Loucy (cell line): ENCODE results near the gene LNPEP.

Experiments used
- EZH2phosphoT487 ChIP-seq: fragments of 200-600 bp; IDR thresholded peaks from 2 replicates; pipeline ENCODE4 v1.6.1; 2018; ENCODE audit warnings: antibody characterized with exemption, mild to moderate bottlenecking, moderate library complexity, borderline replicate concordance
- TF ChIP-seq, protein P1 (sequence below): fragments of 200-600 bp; sonication (generic); conservative IDR thresholded peaks from 2 replicates; pipeline ENCODE4 v1.5.1; 2014; ENCODE audit warnings: mild to moderate bottlenecking, antibody characterized with exemption, low read length

DNA sequence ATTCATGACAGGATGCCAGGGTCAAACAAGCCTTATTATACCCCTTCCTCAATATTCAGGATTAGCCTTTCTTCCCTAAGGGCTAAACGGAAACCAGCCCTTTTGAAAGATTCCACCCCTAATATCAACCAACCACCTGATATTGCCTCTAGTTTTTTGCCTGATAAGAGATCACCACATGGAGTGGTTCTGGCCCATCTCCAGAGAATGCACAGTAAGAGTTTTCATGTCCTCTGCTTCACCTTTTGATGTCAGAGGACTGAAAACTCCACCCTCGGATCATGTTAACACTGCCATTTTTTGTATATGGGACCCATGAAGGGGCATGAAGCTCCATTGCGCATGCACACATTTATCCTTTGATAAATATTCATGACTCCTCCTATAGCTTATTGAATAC lies 5.8 kb upstream of the LNPEP start:
- TF ChIP-seq, protein P1, sequence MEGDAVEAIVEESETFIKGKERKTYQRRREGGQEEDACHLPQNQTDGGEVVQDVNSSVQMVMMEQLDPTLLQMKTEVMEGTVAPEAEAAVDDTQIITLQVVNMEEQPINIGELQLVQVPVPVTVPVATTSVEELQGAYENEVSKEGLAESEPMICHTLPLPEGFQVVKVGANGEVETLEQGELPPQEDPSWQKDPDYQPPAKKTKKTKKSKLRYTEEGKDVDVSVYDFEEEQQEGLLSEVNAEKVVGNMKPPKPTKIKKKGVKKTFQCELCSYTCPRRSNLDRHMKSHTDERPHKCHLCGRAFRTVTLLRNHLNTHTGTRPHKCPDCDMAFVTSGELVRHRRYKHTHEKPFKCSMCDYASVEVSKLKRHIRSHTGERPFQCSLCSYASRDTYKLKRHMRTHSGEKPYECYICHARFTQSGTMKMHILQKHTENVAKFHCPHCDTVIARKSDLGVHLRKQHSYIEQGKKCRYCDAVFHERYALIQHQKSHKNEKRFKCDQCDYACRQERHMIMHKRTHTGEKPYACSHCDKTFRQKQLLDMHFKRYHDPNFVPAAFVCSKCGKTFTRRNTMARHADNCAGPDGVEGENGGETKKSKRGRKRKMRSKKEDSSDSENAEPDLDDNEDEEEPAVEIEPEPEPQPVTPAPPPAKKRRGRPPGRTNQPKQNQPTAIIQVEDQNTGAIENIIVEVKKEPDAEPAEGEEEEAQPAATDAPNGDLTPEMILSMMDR, result no peak
- no peak for TF ChIP-seq EZH2phosphoT487
